ENCODE data around the gene CYB5R3. TPM values are rescaled to one million over a fixed set of nuclear protein-coding genes. Genes with fewer than 3 reads are reported as not detected.

Gene CYB5R3
- total RNA-seq, 2 donors from 2014 or later, result 125 to 455 TPM

- peaks cover 29% of the 10 kb centered on the region for H3K4me1 ChIP-seq (replicated peaks)
- H3K4me3 ChIP-seq, result no peak overlapping the region
- TF ChIP-seq POLR2AphosphoS5 (IDR thresholded peaks at IDR 0.05) (no peak), CTCF (IDR thresholded peaks at IDR 0.05) (no peak), POLR2A (IDR thresholded peaks at IDR 0.05) (no peak)
- H3K27me3 ChIP-seq (replicated peaks; ENCODE audit: insufficient read depth), result no peaks in the 10 kb centered on the region
- H3K9me3 ChIP-seq, result no peaks in the 10 kb centered on the region
- no peak overlapping the region for H3K27ac ChIP-seq
- H3K36me3 ChIP-seq, result no peaks in the 10 kb centered on the region
- WGBS, result 88% methylated on average over 9 of the region's 9 CpGs
- intact Hi-C loops (cut with DNase I), result no loop called here
- DNase-seq (ENCODE audit: low spot score), result no peak
These were observed 7.3 kb downstream of the CYB5R3 start for GRCh38 chr22:42641801-42642413.

GRCh38 chr22:42639541-42640241 is 9.5 kb downstream of the CYB5R3 start:
- Histone ChIP-seq H3K27me3 (replicated peaks; ENCODE audit: insufficient read depth) (no peaks in the 10 kb centered on the region), H3K27ac (no peak overlapping the region), H3K4me3 (no peak overlapping the region), H3K4me1 (replicated peaks) (peaks cover 8% of the 10 kb centered on the region), H3K36me3 (no peaks in the 10 kb centered on the region), H3K9me3 (no peaks in the 10 kb centered on the region)
- no peak for TF ChIP-seq CTCF (IDR thresholded peaks at IDR 0.05)
- TF ChIP-seq POLR2A (IDR thresholded peaks at IDR 0.05), result no peak
- TF ChIP-seq POLR2AphosphoS5 (IDR thresholded peaks at IDR 0.05), result no peak
- intact Hi-C loops (cut with DNase I), result no loop called here
- WGBS, result 81% methylated on average over 9 of the region's 9 CpGs
- no peak for DNase-seq (ENCODE audit: low spot score)

- 93% methylated on average over 12 of the region's 12 CpGs for WGBS
- Histone ChIP-seq H3K27ac (no peak overlapping the region), H3K9me3 (no peaks in the 10 kb centered on the region), H3K4me1 (replicated peaks) (no peaks in the 10 kb centered on the region), H3K36me3 (peaks cover 0 to 5% of the 10 kb centered on the region in 2 donors), H3K27me3 (replicated peaks; ENCODE audit: insufficient read depth) (no peaks in the 10 kb centered on the region), H3K4me3 (no peak overlapping the region)
- intact Hi-C loops (cut with DNase I), result no loop called here
- TF ChIP-seq POLR2AphosphoS5 (IDR thresholded peaks at IDR 0.05), result no peak
- no peak for TF ChIP-seq POLR2A (IDR thresholded peaks at IDR 0.05)
- TF ChIP-seq CTCF (IDR thresholded peaks at IDR 0.05), result no peak
- DNase-seq (ENCODE audit: low spot score), result no peak
These were observed 11.6 kb downstream of the CYB5R3 start for GRCh38 chr22:42637555-42637954.

- no peaks in the 10 kb centered on the region for H3K9me3 ChIP-seq
- no peak overlapping the region for H3K4me3 ChIP-seq
- DNase-seq (ENCODE audit: low spot score), result no peak
- H3K36me3 ChIP-seq, result peaks cover 0 to 10% of the 10 kb centered on the region in 2 donors
- no peaks in the 10 kb centered on the region for H3K4me1 ChIP-seq (replicated peaks)
- 94% methylated on average over 17 of the region's 17 CpGs for WGBS
- intact Hi-C loops (cut with DNase I), result no loop called here
- no peak overlapping the region for H3K27ac ChIP-seq
- no peak for TF ChIP-seq POLR2A (IDR thresholded peaks at IDR 0.05)
- no peak for TF ChIP-seq POLR2AphosphoS5 (IDR thresholded peaks at IDR 0.05)
- no peak for TF ChIP-seq CTCF (IDR thresholded peaks at IDR 0.05)
- H3K27me3 ChIP-seq (replicated peaks; ENCODE audit: insufficient read depth), result no peaks in the 10 kb centered on the region
These were observed 12.7 kb downstream of the CYB5R3 start for GRCh38 chr22:42636506-42636905.

- H3K36me3 ChIP-seq, result peaks cover 0 to 10% of the 10 kb centered on the region in 2 donors
These were observed 13.7 kb downstream of the CYB5R3 start for GRCh38 chr22:42635531-42635930.

More at GRCh38 chr22:42635531-42635930, 13.7 kb downstream of the CYB5R3 start:
- DNase-seq (ENCODE audit: low spot score), result no peak
- no peaks in the 10 kb centered on the region for H3K27me3 ChIP-seq (replicated peaks; ENCODE audit: insufficient read depth)
- intact Hi-C loops (cut with DNase I), result no loop called here
- no peaks in the 10 kb centered on the region for H3K9me3 ChIP-seq
- H3K27ac ChIP-seq, result no peak overlapping the region
- WGBS, result 84% methylated on average over 3 of the region's 3 CpGs
- no peak overlapping the region for H3K4me3 ChIP-seq
- TF ChIP-seq POLR2A (IDR thresholded peaks at IDR 0.05) (no peak), POLR2AphosphoS5 (IDR thresholded peaks at IDR 0.05) (peak; percentile 37)
- no peaks in the 10 kb centered on the region for H3K4me1 ChIP-seq (replicated peaks)

All from prostate gland (tissue), 2 donors.